CD14-positive monocyte (primary cell): ENCODE measurements around the gene MACROD2. TPM values are rescaled to one million over a fixed set of nuclear protein-coding genes. Genes with fewer than 3 reads are reported as not detected.

Source experiments
- DNase-seq, 3 donors: peaks; one replicate each; pipeline ENCODE4 v3.0.0-alpha.2; 2011 to 2022
- H2AFZ ChIP-seq: 2 replicates; pipeline ENCODE4 v1.6.0; 2012; ENCODE audit warnings: mild to moderate bottlenecking, low read depth, low read length, inconsistent platforms; ENCODE audit not compliant: insufficient read depth, poor library complexity, severe bottlenecking
- H3K27ac ChIP-seq, 2 donors: 1 replicate in 1 of 2; 2 replicates in 1 of 2; pipeline ENCODE4 v1.5.1; 2012 to 2013; ENCODE audit warnings: low read length in 2 of 2, control low read depth in 1 of 2, inconsistent platforms in 1 of 2, low read depth in 1 of 2, mild to moderate bottlenecking in 1 of 2
- H3K27me3 ChIP-seq, 2 donors: one replicate each; pipeline versions ENCODE4 v1.6.0 to v1.6.1; 2011 to 2013; ENCODE audit warnings: low read length in 2 of 2; ENCODE audit not compliant: control insufficient read depth in 2 of 2, insufficient read depth in 2 of 2
- H3K36me3 ChIP-seq, 2 donors: replicated peaks in 1 of 2; 1 replicate in 1 of 2; 2 replicates in 1 of 2; pipeline versions ENCODE4 v1.5.1 to v1.6.1; 2012 to 2013; ENCODE audit warnings: low read length in 2 of 2, control low read depth in 1 of 2, inconsistent platforms in 1 of 2, mild to moderate bottlenecking in 1 of 2; ENCODE audit not compliant: insufficient read depth in 2 of 2, control insufficient read depth in 1 of 2
- H3K4me1 ChIP-seq, 2 donors: 1 replicate in 1 of 2; 2 replicates in 1 of 2; pipeline versions ENCODE4 v1.5.1 to v1.6.1; 2012 to 2013; ENCODE audit warnings: low read length in 2 of 2, control low read depth in 1 of 2, inconsistent platforms in 1 of 2, mild to moderate bottlenecking in 1 of 2, moderate library complexity in 1 of 2; ENCODE audit not compliant: insufficient read depth in 2 of 2, control insufficient read depth in 1 of 2
- H3K4me2 ChIP-seq: replicated peaks from 2 replicates; pipeline ENCODE3; 2012; ENCODE audit warnings: low read length, moderate library complexity, mild to moderate bottlenecking; ENCODE audit not compliant: poor library complexity, severe bottlenecking; ENCODE audit errors: extremely low read depth
- H3K4me3 ChIP-seq, 3 experiments: fragments of 200-600 bp in 1 of 3; sonication (generic) in 1 of 3; replicated peaks in 1 of 3; 1 replicate in 2 of 3; 2 replicates in 1 of 3; pipeline ENCODE4 v1.5.1; 2011 to 2013; ENCODE audit warnings: low read length in 3 of 3, mild to moderate bottlenecking in 3 of 3, control low read depth in 2 of 3, low read depth in 2 of 3, inconsistent platforms in 1 of 3, moderate library complexity in 1 of 3
- H3K79me2 ChIP-seq: 2 replicates; pipeline ENCODE4 v1.6.0; 2012; ENCODE audit warnings: mild to moderate bottlenecking, control low read depth, inconsistent platforms, low read length, moderate library complexity; ENCODE audit not compliant: insufficient read depth
- H3K9ac ChIP-seq: 2 replicates; pipeline ENCODE4 v1.6.0; 2017; ENCODE audit warnings: low read length, mild to moderate bottlenecking; ENCODE audit not compliant: insufficient read depth, poor library complexity, severe bottlenecking
- H3K9me3 ChIP-seq, 2 donors: replicated peaks in 1 of 2; 1 replicate in 1 of 2; 2 replicates in 1 of 2; pipeline versions ENCODE4 v1.5.1 to v1.6.1; 2012 to 2013; ENCODE audit warnings: low read length in 2 of 2, control low read depth in 1 of 2; ENCODE audit not compliant: control insufficient read depth in 1 of 2, insufficient read depth in 1 of 2
- H4K20me1 ChIP-seq: 2 replicates; pipeline ENCODE4 v1.6.0; 2012; ENCODE audit warnings: mild to moderate bottlenecking, low read length, control low read depth, moderate library complexity; ENCODE audit not compliant: insufficient read depth
- H3K27ac Mint-ChIP-seq, 7 donors: one replicate each; pipeline ENCODE4 v1.8.0; 2020; ENCODE audit warnings: mild to moderate bottlenecking in 7 of 7, mixed read lengths in 7 of 7, moderate library complexity in 6 of 7, inconsistent platforms in 2 of 7
- H3K27me3 Mint-ChIP-seq, 3 donors: one replicate each; pipeline ENCODE4 v1.8.0; 2021 to 2022; ENCODE audit warnings: low read depth in 3 of 3, mild to moderate bottlenecking in 3 of 3, mixed read lengths in 3 of 3, moderate library complexity in 3 of 3, inconsistent platforms in 1 of 3
- H3K36me3 Mint-ChIP-seq, 2 donors: one replicate each; pipeline ENCODE4 v1.8.0; 2020; ENCODE audit warnings: mixed read lengths in 2 of 2, inconsistent platforms in 1 of 2, mild to moderate bottlenecking in 1 of 2
- H3K4me1 Mint-ChIP-seq: one replicate; pipeline ENCODE4 v1.8.0; 2020; ENCODE audit warnings: mild to moderate bottlenecking, mixed read lengths
- H3K4me3 Mint-ChIP-seq, 2 donors: one replicate each; pipeline ENCODE4 v1.8.0; 2020; ENCODE audit warnings: mild to moderate bottlenecking in 2 of 2, mixed read lengths in 2 of 2, moderate library complexity in 1 of 2
- H3K9me3 Mint-ChIP-seq, 7 donors: one replicate each; pipeline ENCODE4 v1.8.0; 2020 to 2022; ENCODE audit warnings: mixed read lengths in 7 of 7, mild to moderate bottlenecking in 6 of 7, moderate library complexity in 6 of 7, inconsistent platforms in 2 of 7
- WGBS: methylation state at CpG from one replicate; pipeline ENCODE4 v1.1.5; 2013; ENCODE audit warnings: missing lambda C conversion rate; ENCODE audit not compliant: insufficient coverage; 5-methylcytosine and 5-hydroxymethylcytosine counted together
- intact Hi-C, 2 donors: fragments of 100-400 bp; cut with micrococcal nuclease; formaldehyde crosslinking; loops; one replicate each; pipeline versions ENCODE4 v1.15.0 to v1.15.1; 2023
- polyA plus RNA-seq, 3 donors: library from polyadenylated mRNA; depleted of rRNA in 1 of 3; unstranded in 2 of 3; stranded (reverse) in 1 of 3; fragments of 300-500 nt in 2 of 3; fragments of >200 nt in 1 of 3; fragmentation: Illumina TruSeq in 2 of 3; gene quantifications; 1 replicate in 2 of 3; 2 replicates in 1 of 3; pipeline ENCODE4 v1.2.3, GENCODE V29; 2012 to 2021
- TF ChIP-seq, protein P1 (sequence below): fragments of 200-600 bp; IDR thresholded peaks from one replicate; pipeline ENCODE4 v1.8.0; 2022; ENCODE audit warnings: antibody characterized with exemption, mild to moderate bottlenecking

MACROD2 gene
- polyA plus RNA-seq, 3 donors: 0.23 TPM; not detected in 2

DNA sequence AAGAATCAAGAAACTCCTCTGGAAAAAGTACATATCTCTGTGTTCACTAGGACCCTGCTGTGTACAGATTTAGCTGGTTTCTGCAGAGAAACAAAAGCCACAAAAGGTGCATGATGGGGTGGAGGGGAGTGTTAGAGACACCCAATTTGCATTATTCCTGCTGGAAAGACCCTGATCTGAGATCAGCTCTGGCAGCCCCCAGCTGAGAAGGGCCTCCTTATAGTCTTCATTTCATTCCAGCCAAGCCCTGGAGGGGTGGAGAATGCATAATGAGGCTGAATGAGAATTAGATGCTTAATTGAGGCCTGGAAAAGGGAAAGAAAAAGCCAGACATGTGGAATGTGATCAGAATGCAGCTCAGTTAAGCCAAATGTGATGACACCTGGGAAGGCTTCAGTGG is 2032.4 kb downstream of the MACROD2 start:
- Histone ChIP-seq H3K9me3 (no peaks in the 10 kb centered on the region), H3K27me3 (no peaks in the 10 kb centered on the region), H3K4me1 (no peaks in the 10 kb centered on the region), H3K36me3 (no peaks in the 10 kb centered on the region), H3K27ac (no peak overlapping the region), H3K4me2 (no peak overlapping the region), H2AFZ (no peak overlapping the region), H3K79me2 (no peaks in the 10 kb centered on the region), H3K9ac (no peak overlapping the region), H3K4me3 (no peak overlapping the region), H4K20me1 (no peaks in the 10 kb centered on the region)
- intact Hi-C loops: no loop called here
- Mint-ChIP-seq H3K27ac (no peak overlapping the region), H3K9me3 (peaks cover 0 to 9% (median 2%) of the 10 kb centered on the region in 7 donors), H3K4me1 (peaks cover 3% of the 10 kb centered on the region), H3K27me3 (peaks cover 0 to 1% (median 0%) of the 10 kb centered on the region in 3 donors), H3K4me3 (no peak overlapping the region), H3K36me3 (no peaks in the 10 kb centered on the region)
- DNase-seq: no peak
- TF ChIP-seq, protein P1, sequence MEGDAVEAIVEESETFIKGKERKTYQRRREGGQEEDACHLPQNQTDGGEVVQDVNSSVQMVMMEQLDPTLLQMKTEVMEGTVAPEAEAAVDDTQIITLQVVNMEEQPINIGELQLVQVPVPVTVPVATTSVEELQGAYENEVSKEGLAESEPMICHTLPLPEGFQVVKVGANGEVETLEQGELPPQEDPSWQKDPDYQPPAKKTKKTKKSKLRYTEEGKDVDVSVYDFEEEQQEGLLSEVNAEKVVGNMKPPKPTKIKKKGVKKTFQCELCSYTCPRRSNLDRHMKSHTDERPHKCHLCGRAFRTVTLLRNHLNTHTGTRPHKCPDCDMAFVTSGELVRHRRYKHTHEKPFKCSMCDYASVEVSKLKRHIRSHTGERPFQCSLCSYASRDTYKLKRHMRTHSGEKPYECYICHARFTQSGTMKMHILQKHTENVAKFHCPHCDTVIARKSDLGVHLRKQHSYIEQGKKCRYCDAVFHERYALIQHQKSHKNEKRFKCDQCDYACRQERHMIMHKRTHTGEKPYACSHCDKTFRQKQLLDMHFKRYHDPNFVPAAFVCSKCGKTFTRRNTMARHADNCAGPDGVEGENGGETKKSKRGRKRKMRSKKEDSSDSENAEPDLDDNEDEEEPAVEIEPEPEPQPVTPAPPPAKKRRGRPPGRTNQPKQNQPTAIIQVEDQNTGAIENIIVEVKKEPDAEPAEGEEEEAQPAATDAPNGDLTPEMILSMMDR: no peak

DNA sequence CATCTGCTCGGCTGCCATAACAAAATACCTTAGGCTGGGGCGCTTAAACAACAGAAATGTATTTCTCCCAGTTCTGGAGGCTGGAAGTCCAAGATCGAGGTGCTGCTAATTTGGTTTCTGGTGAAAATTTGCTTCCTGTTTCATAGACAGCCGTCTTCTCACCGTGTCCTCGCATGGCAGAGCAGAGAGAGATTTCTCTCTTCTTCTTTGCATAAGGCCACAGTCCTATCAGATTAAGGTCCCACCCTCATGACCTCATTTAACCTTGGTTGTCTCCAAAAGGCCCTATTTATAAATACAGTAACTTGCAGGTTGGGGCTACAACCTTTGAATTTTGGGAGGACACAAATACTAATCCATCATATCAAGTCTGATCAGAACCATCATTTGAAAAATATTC is 2033.6 kb downstream of the MACROD2 start:
- H3K9me3 Mint-ChIP-seq: peaks cover 0 to 7% (median 2%) of the 10 kb centered on the region in 7 donors
- no peaks in the 10 kb centered on the region for H3K36me3 Mint-ChIP-seq

More for the DNA sequence above, 2033.6 kb downstream of the MACROD2 start:
- intact Hi-C loops: no loop called here
- H3K27ac ChIP-seq: no peak overlapping the region
- no peaks in the 10 kb centered on the region for H3K4me1 ChIP-seq
- H3K4me2 ChIP-seq: no peak overlapping the region
- TF ChIP-seq, protein P1: no peak
- H3K27me3 Mint-ChIP-seq: peaks cover 0 to 1% (median 0%) of the 10 kb centered on the region in 3 donors
- WGBS: 40% methylated on average over 3 of the region's 6 CpGs
- no peaks in the 10 kb centered on the region for H4K20me1 ChIP-seq
- H3K4me3 Mint-ChIP-seq: no peak overlapping the region
- H3K9me3 ChIP-seq: no peaks in the 10 kb centered on the region
- H3K27ac Mint-ChIP-seq: peak overlapping the region in 1 of 7 donors; percentile 2
- no peak overlapping the region for H3K4me3 ChIP-seq
- no peaks in the 10 kb centered on the region for H3K27me3 ChIP-seq
- H3K79me2 ChIP-seq: no peaks in the 10 kb centered on the region
- H3K36me3 ChIP-seq: no peaks in the 10 kb centered on the region
- no peak overlapping the region for H3K9ac ChIP-seq
- H3K4me1 Mint-ChIP-seq: peaks cover 3% of the 10 kb centered on the region
- DNase-seq: no peak
- no peak overlapping the region for H2AFZ ChIP-seq
